Measurements from ENCODE around the gene PLVAP.

PLVAP gene

GRCh38 chr19:17333611-17334413 lies 43.3 kb downstream of the PLVAP start:
- DNase-seq, result no peak

GRCh38 chr19:17332677-17333581 lies 44.2 kb downstream of the PLVAP start:
- DNase-seq, result peak; percentile 77

- no peak for DNase-seq
Observed at GRCh38 chr19:17332360-17332676, 44.8 kb downstream of the PLVAP start.

- DNase-seq, result no peak
Observed at GRCh38 chr19:17331045-17331558, 46.0 kb downstream of the PLVAP start.

GRCh38 chr19:17330262-17331044 lies 46.7 kb downstream of the PLVAP start:
- no peak for DNase-seq

GRCh38 chr19:17329366-17330261 lies 47.5 kb downstream of the PLVAP start:
- DNase-seq, result no peak

GRCh38 chr19:17328517-17329365 lies 48.4 kb downstream of the PLVAP start:
- DNase-seq, result no peak

- DNase-seq, result no peak
Observed at GRCh38 chr19:17327654-17328516, 49.3 kb downstream of the PLVAP start.

GRCh38 chr19:17327068-17327653 lies 50.0 kb downstream of the PLVAP start:
- DNase-seq, result no peak

GRCh38 chr19:17326595-17326966 lies 50.6 kb downstream of the PLVAP start:
- DNase-seq, result no peak

GRCh38 chr19:17325881-17326594 lies 51.1 kb downstream of the PLVAP start:
- no peak for DNase-seq

GRCh38 chr19:17325133-17325532 lies 52.0 kb downstream of the PLVAP start:
- DNase-seq, result no peak

GRCh38 chr19:17324357-17325114 lies 52.6 kb downstream of the PLVAP start:
- DNase-seq, result no peak

GRCh38 chr19:17323964-17324332 lies 53.2 kb downstream of the PLVAP start:
- no peak for DNase-seq

GRCh38 chr19:17323300-17323963 lies 53.7 kb downstream of the PLVAP start:
- no peak for DNase-seq

- no peak for DNase-seq
Observed at GRCh38 chr19:17322854-17323253, 54.3 kb downstream of the PLVAP start.

- DNase-seq, result no peak
Observed at GRCh38 chr19:17321655-17322489, 55.3 kb downstream of the PLVAP start.
